HG02642 (cell line): ENCODE measurements around the gene DACT2.
"Not testable (repeated sequence)": the region's sequence is repeated elsewhere in the genome, so short reads cannot be mapped to it uniquely, and the experiment has no call there.

Experiments used
- ATAC-seq: cut with Tn5 transposase; IDR thresholded peaks from one replicate; pipeline ENCODE4 v1.9.1; 2021; ENCODE audit warnings: mild to moderate bottlenecking; ENCODE audit not compliant: unreplicated experiment, poor library complexity

DACT2 gene, protein sequence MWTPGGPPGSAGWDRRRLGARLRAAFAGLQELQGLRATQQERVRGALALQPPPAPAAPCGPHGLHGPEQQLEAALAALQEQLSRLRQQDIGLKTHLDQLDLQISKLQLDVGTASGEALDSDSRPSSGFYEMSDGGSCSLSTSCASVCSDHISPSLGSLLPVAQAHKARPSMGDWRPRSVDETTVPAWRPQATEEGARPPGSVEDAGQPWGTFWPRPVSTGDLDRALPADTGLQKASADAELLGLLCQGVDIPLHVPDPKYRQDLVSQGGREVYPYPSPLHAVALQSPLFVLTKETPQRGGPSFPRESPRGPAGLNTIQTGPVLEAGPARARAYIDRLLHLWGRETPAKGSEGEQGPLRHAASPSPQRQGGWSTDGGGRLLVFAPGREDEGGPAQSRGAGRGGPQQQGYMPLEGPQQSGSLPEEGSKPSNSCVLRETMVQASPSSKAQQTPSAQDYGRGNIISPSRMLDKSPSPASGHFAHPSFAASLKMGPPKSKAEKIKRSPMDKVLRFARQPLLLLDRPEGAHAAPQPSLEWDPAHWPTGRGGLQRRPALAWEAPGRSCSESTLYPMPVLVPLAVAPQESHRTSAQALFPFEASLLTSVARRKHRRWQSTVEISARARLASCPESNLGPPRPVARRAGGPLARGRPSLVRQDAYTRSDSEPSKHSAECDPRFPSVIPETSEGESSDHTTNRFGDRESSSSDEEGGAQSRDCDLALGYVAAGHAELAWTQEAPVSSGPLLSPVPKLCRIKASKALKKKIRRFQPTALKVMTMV

DNA sequence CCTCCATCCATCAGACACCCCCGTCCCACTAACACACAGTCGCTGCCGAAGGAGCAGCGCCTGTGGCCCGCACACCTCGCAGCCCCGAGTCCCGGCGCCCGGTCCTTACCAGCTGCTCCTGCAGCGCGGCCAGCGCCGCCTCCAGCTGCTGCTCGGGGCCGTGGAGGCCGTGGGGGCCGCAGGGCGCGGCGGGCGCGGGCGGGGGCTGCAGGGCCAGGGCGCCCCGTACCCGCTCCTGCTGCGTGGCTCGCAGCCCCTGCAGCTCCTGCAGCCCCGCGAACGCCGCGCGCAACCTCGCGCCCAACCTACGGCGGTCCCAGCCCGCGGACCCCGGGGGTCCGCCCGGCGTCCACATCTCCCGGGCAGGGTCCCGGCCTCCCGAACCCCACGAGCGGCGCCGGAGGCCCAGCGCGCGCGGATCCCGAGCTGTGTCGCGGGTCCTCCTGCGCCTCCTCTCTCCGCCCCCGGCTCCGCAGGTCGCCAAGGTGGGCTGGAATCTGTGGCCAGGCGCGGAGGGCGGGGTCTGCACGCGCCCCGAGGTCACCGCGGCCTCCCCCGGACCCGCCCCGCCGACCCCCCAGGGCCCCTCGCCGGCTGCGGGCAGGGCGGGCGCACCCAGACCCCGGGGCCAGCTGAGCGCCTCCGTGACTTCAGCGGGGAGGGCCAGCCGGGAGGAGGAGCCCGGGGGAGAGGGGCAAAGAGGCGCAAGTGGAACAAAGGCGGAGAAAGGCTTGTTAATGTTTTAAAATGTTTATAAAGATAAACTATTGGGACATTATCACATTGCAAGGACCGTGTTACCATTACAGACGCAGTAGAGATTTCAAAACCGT, at the start of gene DACT2:
DACT2 (minus strand) TSS at position 499 of the 833 bp plus-strand sequence; CDS start at position 355, 144 bp downstream.
- no peak for ATAC-seq

DNA sequence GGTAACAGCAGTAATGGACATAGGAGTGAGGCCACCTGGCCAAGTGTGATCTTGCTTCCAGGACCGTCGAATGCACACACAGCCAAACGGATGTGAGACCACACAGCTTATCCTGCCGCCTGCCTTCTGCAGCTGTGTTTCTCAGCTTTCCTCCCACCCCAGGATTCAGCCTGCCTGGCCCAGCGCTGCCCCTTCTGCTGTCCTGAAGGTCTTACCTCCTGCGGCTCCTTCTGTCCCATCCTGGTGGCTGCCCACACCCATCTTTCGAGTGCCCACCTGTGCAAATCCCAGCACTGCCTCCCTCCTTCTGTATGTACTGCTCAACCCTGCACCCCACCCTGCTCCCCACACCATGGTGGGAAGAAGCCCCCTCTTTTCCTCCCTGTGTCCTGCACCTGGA, 49.4 kb upstream of the DACT2 start:
- ATAC-seq, result no peak

DNA sequence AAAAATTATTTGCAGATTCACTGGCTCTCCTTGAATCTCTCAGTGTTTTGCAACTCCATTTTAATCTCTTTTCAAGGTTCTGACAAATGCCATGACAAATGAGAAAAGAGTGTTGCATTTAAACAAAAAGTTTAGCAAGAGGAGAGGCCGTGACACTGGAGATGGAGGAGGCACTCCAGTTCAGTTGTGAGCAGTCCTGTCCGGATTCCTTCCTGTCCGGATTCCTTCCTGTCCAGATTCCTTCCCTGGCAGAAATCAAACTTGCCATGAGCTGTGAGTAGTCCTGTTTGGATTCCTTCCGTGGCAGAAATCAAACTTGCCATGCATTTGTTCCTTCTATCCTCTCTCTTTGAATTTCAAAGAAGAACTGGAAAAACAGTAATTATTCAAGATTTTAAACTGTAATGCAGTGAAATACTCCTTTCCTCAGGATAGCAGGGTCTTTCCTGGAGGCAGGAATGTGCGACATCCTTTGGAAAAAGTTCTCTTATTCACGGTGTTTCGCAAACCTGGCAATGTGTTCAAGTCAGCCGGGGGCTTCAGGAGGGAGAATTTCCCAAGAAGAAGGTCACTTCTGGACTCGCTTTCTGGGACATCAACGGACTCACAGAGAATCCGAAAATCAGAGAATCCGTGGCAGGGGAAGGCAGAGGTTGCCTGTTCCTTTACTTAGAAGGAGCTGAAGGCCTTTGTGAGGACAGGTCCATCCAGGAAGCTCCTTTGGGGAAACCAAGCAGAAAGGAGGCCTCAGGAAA, 48.7 kb upstream of the DACT2 start:
- no peak for ATAC-seq

DNA sequence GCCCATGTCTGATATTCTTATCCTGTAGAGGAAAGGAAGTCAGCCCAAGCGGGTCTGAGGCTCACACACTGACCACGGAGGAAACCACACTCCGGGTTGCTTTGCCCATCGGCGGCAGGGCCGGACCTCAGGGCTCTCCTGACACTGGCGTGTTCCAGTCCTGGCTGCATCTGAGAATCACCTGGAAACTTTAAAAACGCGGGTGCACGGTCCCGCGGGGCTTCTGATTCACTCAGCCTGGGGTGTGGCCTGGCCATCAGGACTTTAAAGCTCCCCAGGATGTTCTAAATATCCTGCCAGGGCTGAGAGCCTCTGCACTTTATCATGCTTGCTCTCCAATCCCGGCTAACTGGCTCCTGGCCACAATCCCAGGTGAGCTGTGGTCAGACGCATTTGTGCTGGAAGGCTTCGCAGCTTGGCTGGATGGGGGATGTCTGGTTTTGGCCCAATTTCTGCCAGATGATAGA, 47.7 kb upstream of the DACT2 start:
- ATAC-seq, result no peak

DNA sequence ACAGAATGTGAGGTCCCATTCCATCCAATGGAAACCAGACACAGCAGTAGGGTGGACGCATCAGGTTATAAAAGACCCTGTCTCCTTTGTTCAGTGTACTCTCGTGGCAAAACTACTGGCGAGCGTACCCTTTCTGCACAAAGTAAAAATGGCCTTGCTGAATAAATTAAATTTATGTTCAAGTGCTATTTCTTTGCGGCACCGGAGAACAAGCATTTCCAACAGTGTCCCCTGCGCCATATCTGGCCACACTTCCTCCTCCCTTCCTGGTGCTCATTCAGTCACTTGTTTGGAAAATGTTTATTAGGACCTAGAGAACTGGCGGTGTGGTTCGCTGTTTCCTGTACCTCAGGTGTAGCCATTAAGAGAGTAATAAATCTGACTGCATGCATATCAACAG, 46.9 kb upstream of the DACT2 start:
- no peak for ATAC-seq

DNA sequence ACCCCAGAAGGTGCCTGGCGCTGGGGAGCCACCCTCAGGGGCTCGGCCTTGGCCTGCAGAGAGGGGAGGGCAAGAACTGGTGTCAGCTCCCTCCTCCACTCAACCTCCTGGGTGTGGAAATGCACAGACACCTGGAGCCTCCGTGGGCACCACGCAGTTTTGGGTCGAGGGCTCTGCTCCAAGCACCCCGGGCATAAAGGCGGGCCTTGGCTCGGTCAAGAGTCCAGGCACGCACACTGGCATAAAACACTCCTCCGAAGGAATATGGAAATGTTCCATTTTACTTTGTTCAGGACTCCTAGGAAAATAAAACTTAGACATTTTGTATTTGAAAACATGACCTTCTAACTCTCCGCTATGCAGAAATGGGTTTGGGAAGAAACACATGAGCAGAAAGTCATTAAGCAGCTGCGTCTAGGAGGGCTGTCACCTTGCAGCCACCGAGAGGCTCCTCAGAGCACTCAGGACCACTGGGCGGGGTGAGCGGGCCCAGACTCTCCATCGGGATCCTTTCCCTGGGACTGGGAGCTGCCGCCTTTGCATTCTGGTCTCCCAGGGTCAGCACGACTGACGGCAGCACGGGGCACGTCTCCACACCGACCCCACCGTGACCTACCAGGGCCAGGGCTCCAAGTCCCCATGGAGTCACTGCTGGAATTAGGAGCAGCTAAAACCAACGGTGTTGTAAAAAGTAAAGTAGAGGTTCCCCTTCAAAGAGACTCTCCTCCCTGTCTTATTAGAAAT, 46.0 kb upstream of the DACT2 start:
- ATAC-seq, result no peak

DNA sequence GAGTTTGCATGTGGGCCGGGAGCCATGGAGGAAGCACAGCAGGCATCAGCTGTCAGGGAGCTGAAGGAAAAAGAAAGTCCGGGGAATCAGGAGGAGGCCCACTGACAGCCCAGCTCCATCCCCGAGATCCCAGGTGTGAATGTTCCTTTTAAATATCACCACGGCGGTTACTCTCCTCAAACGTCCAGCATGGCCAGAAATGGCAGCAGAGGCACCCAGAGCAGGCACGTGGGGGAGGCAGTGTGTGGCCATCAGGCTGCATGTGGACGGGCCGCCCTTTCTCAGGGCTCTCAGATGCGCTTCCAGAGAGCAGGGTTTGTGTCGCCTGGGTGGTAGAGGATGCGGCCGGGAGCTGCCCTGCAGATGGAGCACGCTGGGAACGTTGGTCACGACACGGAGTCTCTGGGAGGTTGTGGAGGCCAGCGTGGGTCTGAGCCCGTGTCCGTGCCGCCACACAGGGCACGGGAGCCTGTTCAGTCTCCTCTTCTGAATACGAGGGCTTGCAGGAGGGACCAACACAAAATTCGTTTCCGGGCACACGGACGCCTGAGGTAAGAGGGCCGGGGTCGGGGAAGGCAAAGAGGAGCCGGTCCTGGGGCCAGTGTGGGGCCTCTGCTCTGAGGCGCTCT, 45.3 kb upstream of the DACT2 start:
- no peak for ATAC-seq

DNA sequence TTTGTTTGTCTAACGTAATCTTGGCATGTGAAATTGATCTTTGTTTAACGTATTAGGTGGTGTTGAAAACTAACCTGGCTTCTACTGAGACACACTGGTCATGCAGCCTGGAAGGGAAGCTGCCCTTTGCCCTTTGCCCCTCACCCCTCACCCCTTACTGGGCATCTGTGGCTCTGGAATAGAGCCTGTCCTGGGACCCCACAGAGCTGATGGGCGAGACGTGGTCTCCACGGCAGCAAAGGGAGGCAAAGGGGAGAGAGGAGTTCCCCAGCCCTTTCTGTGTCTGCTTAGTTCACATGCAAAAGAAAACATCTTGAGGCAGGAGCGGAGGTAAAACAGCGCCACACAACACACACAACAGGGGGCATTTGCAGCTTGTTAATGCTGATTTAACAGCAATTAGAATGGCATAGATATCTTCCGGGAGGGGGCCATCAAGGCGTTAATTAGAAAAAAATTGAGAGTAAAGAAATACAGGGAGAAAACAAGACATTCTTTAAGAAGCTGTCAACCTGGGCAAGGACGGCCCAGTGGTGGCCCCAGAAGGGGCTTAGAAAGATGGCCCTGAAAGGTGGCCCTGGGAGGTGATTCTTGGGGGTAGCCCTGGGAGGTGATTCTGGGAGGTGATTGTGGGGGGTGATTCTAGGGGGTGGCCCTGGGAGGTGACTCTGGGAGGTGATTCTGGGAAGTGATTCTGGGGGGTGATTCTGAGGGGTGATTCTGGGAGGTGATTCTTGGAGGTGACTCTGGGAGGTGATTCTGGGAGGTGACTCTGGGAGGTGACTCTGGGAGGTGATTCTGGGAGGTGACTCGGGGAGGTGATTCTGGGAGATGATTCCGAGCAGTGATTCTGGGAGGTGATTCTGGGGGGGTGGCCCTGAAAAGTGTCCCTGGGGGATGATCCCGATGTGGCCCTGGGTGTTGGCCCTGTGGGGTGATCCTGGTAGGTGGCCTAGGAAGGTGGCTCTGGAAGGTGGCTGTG, 44.5 kb upstream of the DACT2 start:
- no peak for ATAC-seq

DNA sequence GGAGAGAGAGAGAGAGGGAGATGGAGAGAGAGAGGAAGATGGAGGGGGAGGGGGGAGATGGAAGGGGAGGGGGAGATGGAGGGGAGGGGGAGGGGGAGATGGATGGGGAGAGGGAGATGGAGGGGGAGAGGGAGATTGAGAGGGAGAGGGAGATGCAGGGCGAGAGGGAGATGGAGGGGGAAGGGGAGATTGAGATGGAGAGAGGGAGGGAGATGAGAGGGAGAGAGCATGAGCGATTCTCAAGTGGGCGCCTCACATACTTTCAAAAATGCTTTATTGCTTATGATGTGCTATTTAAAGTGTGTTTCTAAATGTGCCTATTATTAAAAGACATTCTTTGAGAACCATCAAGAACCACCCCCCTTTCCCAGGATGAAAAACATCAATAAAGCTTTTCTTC, 43.7 kb upstream of the DACT2 start:
- no peak for ATAC-seq

DNA sequence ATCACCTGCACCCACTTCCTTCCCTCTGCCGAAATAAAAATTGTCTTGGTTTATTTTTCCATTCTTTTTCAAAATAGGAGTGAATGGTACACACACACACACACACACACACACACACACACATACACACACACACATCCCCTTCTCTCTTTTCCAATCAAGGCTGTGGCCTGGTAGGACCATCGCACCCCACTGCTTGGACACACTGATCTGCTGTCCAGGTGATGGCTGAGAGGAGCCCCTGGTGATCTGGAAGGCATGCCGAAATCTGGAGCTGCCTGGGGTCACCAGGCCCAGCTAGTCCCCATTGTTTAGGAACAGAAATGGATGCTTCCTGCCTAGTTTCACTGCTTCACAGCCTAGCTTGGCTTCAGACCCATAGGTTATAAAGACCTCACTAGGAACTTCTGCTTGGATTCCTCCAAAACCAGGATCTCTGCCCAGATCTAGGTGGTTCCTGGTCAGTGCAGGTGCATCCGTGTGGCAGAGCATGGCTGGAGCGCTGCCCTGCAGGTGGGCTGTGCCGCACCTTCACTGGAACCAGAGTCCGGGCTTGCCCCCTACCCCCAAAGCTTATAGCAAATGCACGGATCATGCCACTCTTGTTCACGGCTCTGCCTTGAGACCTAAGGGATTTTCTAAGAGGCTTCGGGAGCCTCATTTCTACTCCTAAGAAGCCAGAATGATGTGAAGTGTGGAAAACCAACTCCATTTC, 42.9 kb upstream of the DACT2 start:
- no peak for ATAC-seq

DNA sequence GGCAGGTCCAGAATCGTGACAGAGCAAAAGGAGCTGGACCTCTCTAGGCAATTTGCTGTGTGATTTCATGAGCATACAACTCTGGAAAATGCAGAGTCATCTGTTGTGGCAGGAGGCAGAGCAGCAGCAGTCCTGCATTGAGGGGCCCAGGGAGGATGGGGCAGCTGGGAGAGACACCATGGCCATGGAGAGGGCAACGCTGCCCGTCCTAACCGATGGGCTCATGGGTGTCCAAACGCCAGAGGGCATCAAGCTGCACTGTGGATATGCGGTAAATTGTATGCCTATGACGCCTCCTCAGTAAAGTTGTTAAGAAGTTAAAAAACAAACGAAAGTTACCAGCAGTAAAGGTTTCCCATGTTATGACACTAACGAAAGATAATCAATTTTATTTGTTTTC, 42.2 kb upstream of the DACT2 start:
- ATAC-seq, result no peak

DNA sequence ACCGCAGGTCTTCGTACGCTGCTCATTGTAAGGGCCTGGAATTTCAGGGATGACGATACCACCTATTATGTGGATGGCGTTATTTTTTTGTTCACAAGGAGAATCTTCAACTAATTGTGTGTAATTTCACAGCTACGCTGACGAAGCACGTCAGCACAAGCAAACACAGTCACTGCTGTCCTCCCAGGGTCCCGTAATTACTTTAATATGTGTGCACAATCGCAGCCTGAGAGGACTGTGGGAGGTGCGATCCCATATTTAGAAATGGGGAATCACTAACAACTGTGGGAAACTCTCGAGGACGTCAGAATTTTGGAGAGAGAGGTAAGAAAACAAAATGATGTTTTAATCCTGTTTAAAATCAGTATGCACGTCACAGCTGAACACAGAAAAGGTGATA, 40.2 kb upstream of the DACT2 start:
- no peak for ATAC-seq

DNA sequence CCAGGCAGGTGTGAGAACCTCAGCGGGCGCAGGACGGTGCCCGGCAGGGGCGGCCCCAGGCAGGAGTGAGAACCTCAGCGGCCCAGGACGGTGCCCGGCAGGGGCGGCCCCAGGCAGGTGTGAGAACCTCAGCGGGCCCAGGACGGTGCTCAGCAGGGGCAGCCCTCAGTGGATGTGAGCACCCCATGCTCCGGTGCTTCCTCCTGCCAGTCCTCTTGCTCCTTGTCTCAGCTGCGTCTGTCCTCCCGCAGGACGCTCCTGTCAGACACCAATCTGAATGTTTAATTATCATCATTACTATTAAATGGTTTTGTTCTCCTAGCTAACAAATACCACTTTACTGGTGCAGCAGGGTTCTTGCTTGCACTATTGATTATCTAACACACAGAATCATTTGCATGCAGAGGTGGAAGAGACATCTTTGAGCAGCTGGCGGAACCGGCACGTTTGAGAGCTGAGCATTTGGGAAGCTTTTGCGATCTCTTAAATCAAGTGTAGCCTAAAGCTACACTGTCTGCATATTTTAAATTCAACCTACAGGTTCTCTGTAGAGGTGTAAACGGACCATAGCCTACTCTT, 39.4 kb upstream of the DACT2 start:
- no peak for ATAC-seq

DNA sequence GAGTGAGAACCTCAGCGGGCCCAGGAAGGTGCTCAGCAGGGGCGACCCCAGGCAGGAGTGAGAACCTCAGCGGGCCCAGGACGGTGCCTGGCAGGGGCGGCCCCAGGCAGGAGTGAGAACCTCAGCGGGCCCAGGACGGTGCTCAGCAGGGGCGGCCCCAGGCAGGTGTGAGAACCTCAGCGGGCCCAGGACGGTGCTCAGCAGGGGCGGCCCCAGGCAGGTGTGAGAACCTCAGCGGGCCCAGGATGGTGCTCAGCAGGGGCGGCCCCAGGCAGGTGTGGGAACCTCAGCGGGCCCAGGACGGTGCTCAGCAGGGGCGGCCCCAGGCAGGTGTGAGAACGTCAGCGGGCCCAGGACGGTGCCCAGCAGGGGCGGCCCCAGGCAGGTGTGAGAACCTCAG, 37.3 kb upstream of the DACT2 start:
- not testable (repeated sequence) for ATAC-seq

DNA sequence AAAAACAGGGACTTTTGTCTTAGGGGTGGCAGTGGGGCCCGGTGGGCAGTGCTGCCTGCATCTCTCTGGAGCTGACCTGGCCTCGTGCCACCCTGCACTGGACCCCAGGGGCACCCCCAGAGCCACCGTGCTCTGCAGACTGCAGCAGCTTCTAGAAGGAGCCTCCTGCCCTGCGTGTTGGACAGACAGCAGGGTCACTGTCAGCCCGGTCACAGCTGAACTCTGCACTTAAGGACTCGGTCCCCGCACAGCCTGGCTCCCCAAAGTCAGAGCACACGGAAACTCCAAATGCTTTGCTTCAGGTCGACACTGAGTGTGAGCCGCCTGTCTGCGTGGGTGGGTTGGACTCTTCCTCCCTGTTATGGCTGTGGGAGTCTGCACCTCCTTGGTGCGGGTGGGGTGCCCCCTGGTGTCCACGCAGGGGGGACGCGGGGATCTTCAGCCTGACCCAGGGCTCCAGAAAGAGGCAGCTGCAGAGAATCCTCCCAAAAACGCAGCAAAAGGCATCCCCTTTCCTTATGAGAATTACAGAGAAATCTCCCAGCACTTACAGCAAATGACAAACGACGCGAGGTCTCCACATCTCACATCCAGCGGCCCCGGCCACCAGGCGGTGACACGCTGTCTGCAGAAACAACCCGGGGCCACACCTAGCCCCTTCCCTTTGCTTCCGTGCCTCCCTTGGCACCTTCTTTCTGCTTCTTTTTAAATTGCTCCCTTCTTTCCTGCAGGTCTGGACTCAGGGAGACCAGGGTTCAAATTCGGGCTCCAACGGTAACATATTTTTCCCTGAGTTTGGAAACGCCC, 36.3 kb upstream of the DACT2 start:
- no peak for ATAC-seq

DNA sequence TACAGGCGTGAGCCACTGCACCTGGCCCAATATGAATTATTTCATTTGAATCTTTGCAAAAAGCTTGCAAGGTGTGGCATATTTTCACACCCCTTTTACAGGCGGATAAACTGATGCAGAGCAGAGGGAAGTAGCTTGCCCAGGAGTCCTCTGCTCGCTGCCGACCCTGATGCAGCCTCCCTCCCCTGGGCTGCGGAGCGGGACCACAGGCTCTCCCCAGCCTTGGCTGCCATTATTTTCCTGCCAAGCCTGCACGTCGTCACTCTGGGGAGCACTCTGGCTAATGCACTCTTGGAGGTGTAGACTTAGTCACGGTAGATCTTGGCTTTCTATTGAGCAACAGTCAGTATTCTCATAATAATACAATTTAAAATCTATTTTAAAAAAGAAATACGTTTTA, 34.8 kb upstream of the DACT2 start:
- ATAC-seq, result no peak
